HG02884 (cell line): ENCODE results near the gene RAB11FIP2.

Source experiments
- ATAC-seq: cut with Tn5 transposase; IDR thresholded peaks from one replicate; pipeline ENCODE4 v1.9.1; 2021; ENCODE audit warnings: mild to moderate bottlenecking, moderate library complexity; ENCODE audit not compliant: unreplicated experiment

The RAB11FIP2 gene

DNA sequence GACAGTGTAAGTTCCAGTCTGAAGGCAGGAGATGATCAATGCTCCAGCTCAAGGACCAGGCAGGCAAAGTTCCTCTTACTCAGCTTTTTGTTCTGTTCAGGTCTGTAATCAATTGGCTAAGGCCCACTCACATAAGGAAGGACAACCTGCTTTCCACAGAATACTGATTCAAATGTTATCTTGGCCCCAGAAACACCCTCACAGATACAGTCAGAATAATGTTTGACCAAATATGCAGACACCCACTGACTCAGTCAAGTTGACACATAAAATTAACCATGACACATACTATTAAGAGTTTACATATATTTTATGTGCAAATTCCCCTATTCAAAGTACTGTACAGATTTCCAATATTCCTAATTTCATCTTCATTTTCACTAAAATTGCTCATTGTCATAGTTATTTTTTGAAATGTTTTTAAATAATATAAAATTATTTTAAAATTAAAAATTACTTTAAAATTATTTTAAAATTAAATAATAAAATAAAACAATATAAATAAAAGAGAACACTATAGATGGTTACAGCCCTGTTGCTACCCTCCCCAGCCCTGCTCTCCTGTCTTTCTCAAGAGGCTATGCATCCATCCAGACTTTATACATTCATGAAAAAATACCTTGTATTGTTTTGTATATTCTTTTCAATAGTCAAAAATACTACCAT is 59.4 kb downstream of the RAB11FIP2 start:
- ATAC-seq: no peak

DNA sequence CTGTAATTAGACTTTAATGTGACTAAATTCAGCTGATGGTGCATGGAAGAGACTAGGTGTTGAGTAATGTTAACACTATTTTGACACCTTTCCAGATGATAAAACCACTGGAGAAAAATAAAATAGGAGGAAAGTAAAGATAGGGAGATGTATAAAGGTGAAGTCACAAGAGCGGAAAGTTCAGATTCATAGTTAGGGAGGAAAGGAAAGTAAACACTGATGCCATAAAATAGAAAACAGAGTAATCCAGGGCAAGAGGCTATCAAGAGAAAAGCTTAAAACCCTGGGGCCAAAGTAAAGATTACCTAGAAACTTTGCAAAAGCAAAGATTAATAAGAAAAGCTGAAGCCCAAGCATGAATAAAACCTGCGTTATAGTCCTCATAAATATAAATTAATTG is 62.8 kb downstream of the RAB11FIP2 start:
- ATAC-seq: no peak

DNA sequence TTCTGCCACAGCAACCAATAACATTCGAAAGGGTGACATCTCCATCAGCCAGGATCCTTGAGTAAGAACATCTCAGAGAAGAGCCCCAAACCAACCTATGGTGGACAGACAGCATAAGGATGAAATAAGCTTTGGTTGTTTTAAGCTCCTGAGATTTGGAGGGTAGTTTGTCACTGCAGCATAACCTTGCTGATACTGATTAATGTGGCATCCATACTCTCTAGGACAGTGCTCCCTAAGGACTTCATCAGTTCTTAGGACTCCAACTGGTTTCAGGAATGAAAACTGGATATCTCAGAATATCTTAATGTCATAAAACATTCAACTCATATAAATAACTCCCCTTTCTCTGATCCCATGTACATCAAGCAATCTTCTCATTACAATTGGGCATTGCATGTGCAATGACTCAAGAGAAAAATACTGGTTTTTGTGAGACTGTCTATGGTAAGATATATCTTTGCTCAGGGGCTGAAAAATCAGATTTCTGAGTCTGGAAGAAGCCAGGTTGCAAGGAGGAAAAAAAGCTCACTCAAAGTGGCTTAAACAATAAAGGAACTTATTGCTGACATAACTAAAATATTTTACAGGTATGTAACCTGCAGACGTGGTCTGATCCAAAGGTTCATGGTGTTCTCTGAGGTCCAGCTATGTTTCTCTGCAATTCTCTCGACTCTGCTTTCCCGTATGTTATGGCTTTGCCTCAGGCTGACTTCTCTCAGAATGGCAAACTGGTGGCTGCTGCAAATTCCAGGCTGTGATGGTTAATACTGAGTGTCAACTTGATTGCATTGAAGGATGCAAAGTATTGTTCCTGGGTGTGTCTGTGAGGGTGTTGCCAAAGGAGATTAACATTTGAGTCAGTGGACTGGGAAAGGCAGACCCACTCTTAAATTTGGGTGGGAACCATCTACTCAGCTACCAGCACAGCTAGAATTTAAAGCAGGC is 65.7 kb downstream of the RAB11FIP2 start:
- ATAC-seq: no peak

DNA sequence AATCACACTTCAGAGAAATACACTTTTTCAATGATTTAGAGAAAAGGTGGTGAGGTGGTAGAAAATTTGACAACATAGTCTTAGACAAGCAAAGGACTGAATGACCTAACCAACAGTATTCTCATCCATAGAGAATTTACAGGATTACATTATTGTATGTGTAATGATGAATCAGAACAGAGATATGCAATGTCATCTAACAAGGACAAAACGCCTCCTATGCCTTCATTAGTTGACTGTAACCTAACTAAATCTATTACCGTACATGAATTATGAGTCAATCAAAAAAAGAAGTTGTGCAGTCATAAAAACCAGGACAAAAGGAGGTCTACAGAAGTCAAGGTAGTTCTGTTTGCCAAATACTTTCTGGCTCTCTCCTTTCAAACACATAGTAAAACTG is 66.5 kb downstream of the RAB11FIP2 start:
- ATAC-seq: no peak

DNA sequence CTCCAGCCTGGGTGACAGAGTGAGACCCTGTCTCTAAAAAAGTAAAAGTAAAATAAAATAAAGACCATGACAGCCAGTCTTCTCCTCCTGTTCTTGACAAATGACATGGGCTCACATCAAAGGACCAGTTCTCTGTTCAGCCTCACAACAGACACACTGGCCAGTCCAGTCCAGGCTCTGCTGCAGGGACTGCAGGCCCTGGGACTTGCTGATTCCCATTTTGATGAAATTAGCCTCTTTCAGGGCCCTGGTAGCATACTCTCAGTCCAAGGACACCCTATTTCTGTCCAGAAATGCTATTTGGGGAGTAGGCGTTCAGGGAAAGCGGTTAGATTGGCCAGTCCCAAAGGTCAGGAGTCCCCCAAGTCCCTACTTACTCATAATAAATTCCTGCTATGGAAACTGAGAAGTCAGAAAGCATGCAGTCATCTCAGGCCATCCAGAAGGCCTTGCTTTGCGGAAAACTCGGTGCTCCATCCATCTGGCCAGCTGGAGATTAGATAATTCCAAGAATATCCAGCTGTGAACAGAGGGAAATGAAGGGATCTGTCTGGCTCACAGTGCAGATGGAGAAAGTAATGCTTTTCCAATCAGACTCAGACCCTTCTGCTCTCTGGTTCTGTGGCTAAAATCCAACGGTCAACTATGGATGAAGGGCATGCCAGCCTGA is 74.4 kb downstream of the RAB11FIP2 start:
- no peak for ATAC-seq

DNA sequence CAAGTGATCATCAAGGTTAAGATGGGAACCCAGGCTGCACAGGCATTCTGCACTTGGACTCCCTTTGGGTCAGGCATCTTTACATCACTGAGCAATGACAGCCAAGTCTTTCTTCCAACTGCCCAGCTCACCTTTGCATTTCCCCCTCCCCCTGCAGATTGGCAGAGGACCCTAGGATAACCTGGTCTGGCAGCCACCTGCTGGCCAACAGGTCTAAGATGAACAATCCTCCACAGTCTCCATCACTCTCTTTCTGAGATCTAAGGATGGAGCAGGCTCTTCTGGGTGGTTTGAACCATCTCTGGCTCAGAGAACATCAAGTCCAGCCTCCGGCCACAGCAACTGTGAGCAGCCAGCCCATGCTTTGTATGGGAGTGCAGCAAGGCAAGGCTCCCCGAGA is 75.8 kb downstream of the RAB11FIP2 start:
- no peak for ATAC-seq

DNA sequence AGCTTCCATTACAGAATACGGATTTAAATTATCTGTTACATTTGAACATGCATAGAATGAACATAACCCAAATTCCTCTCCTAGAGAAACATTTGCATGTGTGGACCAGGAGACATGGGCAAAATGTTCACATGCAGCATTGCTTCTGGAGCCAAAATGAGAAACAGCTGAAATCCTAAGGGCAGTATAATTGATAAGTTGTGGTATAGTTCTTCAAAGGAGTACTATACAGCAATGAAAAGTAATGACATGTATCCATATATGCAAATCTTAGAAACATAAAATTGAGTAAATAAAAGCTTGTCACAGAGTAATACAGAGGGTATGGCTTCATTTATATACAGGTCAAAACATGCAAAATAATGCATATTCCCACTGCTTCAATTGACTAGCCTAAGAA is 77.1 kb downstream of the RAB11FIP2 start:
- ATAC-seq: no peak

DNA sequence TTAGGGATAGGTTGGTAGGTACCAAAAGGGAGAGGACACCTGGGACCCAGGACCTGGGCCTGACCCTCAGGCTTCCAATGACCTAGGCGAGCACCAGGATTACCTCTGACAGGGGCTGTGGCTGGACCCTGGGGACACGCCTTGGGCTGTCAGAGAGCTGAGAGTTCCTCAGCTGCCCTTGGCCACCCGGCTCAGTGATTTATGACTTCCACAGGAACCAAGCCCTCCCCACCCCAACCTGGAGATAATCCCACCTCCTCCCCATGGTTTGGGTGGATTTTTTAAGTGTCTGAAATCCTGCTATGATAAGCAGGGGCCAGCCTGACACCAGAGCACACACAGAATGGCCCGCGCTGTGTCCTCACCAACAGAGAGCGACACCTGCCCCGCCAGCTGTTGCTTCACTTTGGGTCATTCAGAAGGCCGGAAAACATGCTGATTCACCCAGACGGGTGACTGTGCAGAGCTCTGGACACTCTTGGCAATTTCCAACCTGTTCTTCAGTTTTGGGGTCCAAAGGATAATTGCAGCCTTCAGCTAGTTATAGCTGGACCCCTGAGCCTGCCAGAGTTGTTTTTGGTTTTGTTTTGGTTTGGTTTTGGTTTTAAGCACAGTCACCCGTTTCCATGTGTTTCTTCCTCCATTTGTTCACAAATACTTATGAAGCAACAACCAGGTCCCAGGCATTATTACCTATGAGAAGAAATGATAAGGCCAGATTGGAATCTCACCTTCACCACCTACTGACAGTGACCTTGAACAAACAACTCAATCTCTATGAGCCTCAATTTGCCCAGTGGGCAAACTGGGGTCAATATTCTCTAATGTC is 78.2 kb downstream of the RAB11FIP2 start:
- no peak for ATAC-seq

DNA sequence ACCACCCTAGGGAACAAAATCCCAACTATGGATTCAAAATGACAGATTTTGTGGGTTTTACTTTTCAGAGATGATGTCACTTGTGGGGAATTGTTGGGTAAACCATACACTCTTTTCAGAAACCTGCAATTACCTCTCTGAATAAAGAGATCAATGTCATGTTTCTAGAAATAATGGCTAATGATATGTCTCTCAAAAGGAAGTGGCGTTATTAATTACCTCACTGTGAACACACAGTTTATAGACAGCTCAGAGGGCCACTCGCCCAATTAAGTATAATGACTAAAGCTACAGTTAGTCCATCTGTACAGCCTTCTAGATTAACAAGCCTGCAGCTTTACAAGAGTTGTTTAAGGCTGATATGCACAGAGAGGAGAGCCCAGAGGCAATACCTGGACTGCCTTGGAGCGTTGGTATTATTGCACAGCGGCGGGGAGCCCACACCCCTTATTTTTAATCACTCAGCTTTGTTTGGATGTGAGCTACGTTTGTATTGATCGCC is 79.5 kb downstream of the RAB11FIP2 start:
- no peak for ATAC-seq

DNA sequence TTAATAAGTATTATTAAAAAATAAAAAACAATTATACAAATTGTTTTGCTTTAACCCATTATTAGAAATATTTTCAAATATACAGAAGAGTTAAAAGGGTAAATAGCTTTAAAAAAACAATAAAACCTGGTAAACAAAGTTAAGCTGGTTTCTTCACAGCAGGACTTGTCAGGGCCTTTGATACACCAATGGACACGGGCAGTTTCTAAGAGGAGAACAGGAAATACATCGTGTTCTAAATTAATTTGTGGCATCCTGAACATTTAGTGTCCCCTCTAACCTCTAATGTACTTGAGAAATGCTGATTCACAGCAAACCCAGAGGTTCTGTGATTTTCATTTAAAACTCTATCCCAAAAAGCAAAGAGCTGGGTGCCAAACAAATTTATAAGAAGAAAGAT is 80.8 kb downstream of the RAB11FIP2 start:
- no peak for ATAC-seq

DNA sequence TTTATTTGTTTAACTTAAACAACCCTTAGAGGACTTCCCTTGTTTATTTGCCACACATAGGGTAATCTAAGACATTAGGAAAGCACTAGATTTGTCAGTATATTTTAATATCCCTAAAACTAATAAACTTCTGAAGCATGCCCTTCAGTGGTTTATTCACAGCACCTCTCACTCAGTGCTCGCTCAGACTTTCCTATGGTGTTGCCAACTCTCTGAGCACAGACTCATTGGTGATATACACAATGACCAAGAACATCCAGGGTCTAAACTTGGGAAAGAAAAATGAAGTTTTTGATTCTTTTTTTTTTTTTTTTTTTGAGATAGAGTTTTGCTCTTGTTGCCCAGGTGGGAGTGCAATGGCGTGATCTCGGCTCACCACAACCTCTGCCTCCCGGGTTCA is 82.2 kb downstream of the RAB11FIP2 start:
- ATAC-seq: no peak

DNA sequence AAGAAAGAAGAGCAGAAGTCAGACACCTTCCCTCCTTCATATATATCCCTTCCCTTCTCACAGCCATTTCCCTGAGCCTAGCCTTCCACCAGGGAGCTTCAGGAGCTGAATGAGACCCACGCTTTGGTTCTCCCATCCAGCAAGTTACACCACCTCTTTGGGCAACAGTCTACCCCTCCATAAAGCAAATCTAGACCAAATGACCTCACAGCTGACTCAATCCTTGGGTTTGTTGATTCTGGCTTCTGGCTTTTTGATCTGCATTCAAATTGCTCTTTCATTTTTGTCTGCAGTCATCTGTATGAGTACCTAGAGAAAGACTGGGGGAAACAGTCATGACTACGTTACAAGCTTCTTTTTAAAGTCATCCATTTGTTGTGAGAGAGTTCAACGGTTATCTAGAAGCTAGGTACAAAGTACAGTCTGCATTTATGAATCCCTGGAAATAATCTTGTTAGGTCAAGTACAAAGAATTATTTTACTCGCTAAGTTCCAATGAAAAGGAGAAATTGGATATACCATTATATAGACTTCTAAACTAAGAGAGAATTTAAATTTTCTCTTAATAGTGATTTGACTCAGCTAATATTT is 86.3 kb downstream of the RAB11FIP2 start:
- no peak for ATAC-seq

DNA sequence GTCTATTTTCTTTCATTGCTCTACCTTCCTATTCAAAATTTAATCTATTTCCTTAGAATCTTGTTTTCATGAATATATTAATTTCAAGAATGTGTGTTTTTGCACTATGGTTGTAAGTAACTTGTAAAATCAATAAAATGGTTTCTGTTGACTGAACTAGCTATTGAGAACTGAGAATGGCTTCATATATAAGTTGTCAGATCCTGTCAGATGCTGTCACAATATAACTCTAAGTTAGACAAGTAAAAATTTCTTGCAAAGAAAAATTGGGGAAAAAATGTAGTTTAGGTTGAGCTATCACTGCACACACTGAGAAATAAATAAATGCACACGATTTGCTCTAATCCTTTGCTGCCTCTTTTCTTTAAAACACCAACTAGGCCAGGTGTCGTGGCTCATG is 89.8 kb downstream of the RAB11FIP2 start:
- no peak for ATAC-seq

DNA sequence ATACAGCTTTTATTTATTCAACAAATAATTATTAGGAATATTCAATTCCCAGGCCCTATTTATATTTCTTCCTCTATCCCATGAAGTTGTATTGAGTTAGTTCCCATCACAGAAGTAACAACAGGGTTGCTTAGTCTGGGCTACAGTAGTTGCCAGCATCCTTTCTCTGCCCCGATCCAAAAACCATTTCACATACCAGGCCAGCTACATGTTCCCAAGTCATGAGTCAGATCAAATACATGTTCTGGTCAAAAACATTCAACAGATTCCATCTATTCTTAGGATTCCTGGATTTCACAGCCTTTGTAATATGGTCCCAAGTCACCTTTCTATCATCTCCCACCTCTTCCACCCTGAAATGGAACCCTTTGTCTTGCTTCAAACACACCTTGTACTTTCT is 91.6 kb downstream of the RAB11FIP2 start:
- no peak for ATAC-seq
